GM12865 (cell line): ENCODE results near the gene CUX1.

Source experiments
- DNase-seq: peaks from one replicate; pipeline ENCODE4 v3.0.0; 2010; ENCODE audit warnings: low read depth
- H3K4me3 ChIP-seq: 2 replicates; pipeline ENCODE4 v1.5.1; 2011; ENCODE audit warnings: mild to moderate bottlenecking, low read depth, low read length, control low read depth
- CTCF ChIP-seq: IDR thresholded peaks from 2 replicates; pipeline ENCODE4 v1.5.1; 2011; ENCODE audit warnings: low read length, control low read depth, low read depth, inconsistent platforms; ENCODE audit not compliant: insufficient read depth; ENCODE audit errors: missing control alignments

The CUX1 gene

GRCh38 chr7:102272917-102273748 is 455.7 kb downstream of the CUX1 start:
- no peak for TF ChIP-seq CTCF
- no peak overlapping the region for H3K4me3 ChIP-seq
- no peak for DNase-seq

DNA sequence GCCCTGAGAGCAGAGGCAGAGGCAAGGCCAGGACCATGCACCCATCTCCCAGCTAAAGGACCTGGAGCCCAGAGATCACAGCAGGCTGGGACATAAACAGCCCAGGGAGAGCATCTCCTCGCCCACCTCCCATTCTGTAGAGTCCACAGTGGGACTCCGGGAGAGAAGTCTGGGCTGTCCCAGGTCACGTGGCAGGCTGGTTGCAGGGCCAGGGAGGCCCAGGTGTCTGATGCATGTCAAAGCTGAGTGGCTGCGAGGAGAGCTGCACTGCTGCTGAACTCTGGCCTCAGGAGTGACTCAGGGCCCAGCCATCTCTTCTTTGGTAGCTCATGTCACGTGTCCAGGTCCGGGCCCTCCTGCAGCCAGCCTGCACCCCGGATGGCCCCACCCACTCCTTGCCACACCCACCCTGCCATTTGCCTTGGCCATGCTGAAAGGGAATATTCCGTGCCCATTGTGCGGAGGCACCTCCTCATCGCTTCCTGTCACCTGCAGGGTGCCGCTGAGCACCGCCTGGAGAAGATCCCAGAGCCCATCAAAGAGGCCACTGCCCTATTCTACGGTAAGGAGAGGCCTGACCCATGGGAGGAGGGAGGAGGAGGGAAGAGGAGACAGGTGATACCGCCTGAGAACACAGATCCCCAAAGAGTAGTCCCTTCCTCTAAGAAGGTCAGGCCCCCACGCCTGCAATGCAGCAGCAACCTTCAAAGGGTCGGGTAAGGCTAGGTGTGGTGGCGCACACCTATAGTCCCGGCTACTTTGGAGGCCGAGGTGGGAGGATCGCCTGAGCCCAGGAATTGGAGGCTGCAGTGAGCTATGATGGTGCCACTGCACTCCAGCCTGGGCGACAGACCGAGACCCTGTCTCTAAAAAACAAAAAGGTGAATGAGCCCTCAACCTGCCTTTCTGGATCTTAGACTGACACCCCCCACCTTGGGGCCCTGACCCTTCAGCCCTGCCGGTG is 456.6 kb downstream of the CUX1 start:
- DNase-seq, result no peak
- H3K4me3 ChIP-seq, result no peak overlapping the region
- TF ChIP-seq CTCF, result no peak

GRCh38 chr7:102275123-102275703 is 457.8 kb downstream of the CUX1 start:
- no peak for TF ChIP-seq CTCF
- no peak overlapping the region for H3K4me3 ChIP-seq
- no peak for DNase-seq

DNA sequence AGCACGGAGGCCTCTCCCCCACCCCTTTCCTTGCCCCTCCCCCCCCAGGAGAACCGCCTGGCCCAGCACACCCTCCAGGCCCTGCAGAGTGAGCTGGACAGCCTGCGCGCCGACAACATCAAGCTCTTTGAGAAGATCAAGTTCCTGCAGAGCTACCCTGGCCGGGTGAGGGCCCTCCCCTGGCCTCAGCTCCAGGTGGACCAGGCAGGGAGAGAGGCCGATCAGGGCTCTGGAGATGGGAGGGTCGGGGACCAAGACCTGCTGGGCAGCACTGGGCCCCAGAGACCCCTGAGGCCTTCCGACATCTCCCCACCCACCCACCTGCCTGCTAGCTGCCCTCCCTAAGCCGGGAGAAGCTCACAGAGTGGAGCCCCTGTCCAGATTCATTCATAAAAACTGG is 460.5 kb downstream of the CUX1 start:
- no peak for DNase-seq
- no peak overlapping the region for H3K4me3 ChIP-seq
- no peak for TF ChIP-seq CTCF

DNA sequence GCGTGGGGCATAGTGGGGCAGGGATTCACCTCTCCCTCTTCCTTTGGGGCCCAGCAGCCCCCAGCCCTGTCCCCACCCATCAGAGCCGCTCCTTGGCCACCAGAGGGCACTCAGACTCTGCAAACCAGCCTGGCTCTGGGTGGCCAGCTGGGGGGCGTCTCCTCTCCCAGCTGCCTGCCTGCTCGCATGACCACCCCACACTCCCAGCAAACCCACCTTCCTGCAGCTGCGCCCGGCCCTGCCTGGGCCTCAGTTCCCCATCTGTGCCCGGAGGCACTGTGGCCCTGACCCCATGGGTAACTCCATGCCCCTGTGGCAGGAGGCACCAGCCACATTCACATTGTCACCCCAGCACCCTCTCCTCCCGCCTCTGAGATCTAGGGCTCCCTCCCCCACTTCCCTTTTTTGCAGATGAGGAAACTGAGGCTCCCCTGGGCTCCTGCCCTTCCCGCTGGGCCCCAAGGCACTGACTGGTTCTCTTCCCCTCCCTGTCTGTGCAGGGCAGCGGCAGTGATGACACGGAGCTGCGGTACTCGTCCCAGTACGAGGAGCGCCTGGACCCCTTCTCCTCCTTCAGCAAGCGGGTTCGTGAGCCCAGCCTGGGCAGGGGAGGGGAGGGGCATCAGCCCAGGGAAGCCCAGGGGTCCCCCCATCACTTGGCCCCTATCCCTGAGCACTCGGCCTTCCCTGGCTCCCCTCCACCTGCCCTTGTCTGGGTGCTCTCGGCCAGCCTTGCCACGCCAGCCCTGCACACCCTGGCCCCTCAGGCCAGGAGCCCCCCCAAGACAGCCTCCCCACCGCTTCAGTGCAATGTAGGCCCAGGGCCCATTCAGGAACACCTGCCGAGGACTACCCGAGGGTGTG is 462.3 kb downstream of the CUX1 start:
- TF ChIP-seq CTCF, result peak; percentile 94
- 0 out of 2 replicates have a peak overlapping the region, but pooled peaks have one; percentile 15 for H3K4me3 ChIP-seq
- DNase-seq, result peak; percentile 83

- DNase-seq, result no peak
- no peak for TF ChIP-seq CTCF
- H3K4me3 ChIP-seq, result no peak overlapping the region
Observed at GRCh38 chr7:102280521-102280920, 463.1 kb downstream of the CUX1 start.
